Neutrophil (primary cell): ENCODE results near the gene GNAQ.

Experiments used
- H3K27ac ChIP-seq: fragments of 200-600 bp; sonication (generic); 2 replicates; pipeline ENCODE4 v1.5.1; 2016; ENCODE audit warnings: mild to moderate bottlenecking, moderate library complexity
- H3K27me3 ChIP-seq: fragments of 200-600 bp; sonication (generic); 2 replicates; pipeline ENCODE4 v1.6.0; 2016; ENCODE audit warnings: mild to moderate bottlenecking
- H3K36me3 ChIP-seq: fragments of 200-600 bp; sonication (generic); 2 replicates; pipeline ENCODE4 v1.5.1; 2017
- H3K4me1 ChIP-seq, 2 experiments: fragments of 200-600 bp in 1 of 2; sonication (generic) in 1 of 2; 1 replicate in 1 of 2; 2 replicates in 1 of 2; pipeline versions ENCODE4 v1.5.1 to v1.6.1; 2013 to 2016; ENCODE audit warnings: low read depth in 1 of 2, low read length in 1 of 2, mild to moderate bottlenecking in 1 of 2, moderate library complexity in 1 of 2; ENCODE audit not compliant: control insufficient read depth in 1 of 2, insufficient read depth in 1 of 2
- H3K4me3 ChIP-seq, 2 experiments: fragments of 200-600 bp in 1 of 2; sonication (generic) in 1 of 2; 1 replicate in 1 of 2; 2 replicates in 1 of 2; pipeline ENCODE4 v1.5.1; 2013 to 2016; ENCODE audit warnings: low read depth in 1 of 2, low read length in 1 of 2, mild to moderate bottlenecking in 1 of 2, moderate library complexity in 1 of 2
- H3K9me3 ChIP-seq: fragments of 200-600 bp; sonication (generic); 2 replicates; pipeline ENCODE4 v1.5.1; 2016
- TF ChIP-seq, protein P1 (sequence below): fragments of 200-600 bp; sonication (generic); IDR thresholded peaks from 2 replicates; pipeline ENCODE4 v1.5.1; 2016; ENCODE audit warnings: antibody characterized with exemption

The GNAQ gene

DNA sequence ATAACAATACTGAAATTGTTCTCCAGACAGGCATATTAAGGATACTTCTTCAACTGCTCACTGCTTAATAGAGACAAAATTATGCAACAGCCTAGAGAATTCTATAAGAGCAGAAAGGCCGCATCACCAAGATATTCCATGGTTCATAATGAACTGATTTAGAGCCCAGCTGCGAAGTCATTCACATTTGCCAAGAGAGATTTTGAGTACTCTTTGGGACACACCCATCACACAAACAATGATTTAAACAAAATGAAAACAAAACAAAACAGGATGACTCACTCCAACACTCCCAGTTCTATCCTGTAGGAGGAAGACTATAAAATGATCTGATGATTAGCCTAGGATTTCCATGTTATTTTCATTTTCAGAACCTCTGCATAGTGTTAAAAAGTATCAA is 237.8 kb downstream of the GNAQ start:
- H3K9me3 ChIP-seq: no peaks in the 10 kb centered on the region
- H3K27ac ChIP-seq: peak overlapping the region; percentile 4
- H3K4me3 ChIP-seq: no peak overlapping the region
- TF ChIP-seq, protein P1, sequence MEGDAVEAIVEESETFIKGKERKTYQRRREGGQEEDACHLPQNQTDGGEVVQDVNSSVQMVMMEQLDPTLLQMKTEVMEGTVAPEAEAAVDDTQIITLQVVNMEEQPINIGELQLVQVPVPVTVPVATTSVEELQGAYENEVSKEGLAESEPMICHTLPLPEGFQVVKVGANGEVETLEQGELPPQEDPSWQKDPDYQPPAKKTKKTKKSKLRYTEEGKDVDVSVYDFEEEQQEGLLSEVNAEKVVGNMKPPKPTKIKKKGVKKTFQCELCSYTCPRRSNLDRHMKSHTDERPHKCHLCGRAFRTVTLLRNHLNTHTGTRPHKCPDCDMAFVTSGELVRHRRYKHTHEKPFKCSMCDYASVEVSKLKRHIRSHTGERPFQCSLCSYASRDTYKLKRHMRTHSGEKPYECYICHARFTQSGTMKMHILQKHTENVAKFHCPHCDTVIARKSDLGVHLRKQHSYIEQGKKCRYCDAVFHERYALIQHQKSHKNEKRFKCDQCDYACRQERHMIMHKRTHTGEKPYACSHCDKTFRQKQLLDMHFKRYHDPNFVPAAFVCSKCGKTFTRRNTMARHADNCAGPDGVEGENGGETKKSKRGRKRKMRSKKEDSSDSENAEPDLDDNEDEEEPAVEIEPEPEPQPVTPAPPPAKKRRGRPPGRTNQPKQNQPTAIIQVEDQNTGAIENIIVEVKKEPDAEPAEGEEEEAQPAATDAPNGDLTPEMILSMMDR: no peak
- no peaks in the 10 kb centered on the region for H3K27me3 ChIP-seq
- peaks cover 46 to 50% of the 10 kb centered on the region in 2 experiments for H3K4me1 ChIP-seq
- H3K36me3 ChIP-seq: peaks cover 47% of the 10 kb centered on the region

DNA sequence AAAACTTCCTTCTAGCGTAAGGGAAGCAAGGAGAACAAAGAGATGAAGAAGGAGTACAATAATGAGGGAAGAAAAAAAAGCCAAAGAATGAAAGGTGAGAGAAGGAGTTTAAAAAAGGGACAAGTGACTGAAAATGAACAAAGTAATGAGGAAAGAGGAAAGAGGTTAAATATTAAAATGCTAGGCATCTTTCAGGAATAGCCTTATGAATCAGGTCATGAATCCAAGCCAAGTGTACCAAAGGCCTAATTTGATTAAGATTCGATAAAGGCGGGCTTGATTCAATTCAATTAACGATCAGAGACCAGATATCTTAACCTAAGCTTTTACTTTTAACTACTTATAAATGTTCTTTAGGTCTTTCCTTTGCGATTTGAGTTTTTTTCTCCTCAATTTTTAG is 241.7 kb downstream of the GNAQ start:
- H3K36me3 ChIP-seq: peaks cover 53% of the 10 kb centered on the region
- TF ChIP-seq, protein P1: no peak
- H3K27me3 ChIP-seq: no peaks in the 10 kb centered on the region
- peaks cover 6 to 10% of the 10 kb centered on the region in 2 experiments for H3K4me1 ChIP-seq
- H3K9me3 ChIP-seq: no peaks in the 10 kb centered on the region
- no peak overlapping the region for H3K27ac ChIP-seq
- no peak overlapping the region for H3K4me3 ChIP-seq

DNA sequence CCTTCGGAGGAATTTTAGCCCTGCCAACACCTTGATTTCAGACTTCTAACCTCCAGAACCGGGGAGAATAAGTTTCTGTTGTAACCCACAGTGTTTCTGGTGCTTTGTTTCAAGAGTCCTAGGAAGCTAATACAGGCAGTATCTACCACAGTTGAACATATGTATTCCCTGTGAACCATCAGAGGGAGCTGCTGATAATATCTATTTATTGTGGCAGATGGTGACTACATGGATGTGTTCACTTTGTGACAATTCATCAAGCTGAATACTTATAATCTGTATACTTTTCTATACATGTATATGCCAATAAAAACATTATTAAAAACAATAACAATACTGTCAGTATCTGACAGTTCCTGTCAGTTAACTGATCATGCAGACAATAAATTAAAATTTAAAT is 246.3 kb downstream of the GNAQ start:
- no peaks in the 10 kb centered on the region for H3K27me3 ChIP-seq
- no peak overlapping the region for H3K27ac ChIP-seq
- no peak overlapping the region for H3K4me3 ChIP-seq
- peaks cover 24% of the 10 kb centered on the region for H3K36me3 ChIP-seq
- TF ChIP-seq, protein P1: no peak
- H3K4me1 ChIP-seq: peaks cover 4 to 7% of the 10 kb centered on the region in 2 experiments
- H3K9me3 ChIP-seq: no peaks in the 10 kb centered on the region

DNA sequence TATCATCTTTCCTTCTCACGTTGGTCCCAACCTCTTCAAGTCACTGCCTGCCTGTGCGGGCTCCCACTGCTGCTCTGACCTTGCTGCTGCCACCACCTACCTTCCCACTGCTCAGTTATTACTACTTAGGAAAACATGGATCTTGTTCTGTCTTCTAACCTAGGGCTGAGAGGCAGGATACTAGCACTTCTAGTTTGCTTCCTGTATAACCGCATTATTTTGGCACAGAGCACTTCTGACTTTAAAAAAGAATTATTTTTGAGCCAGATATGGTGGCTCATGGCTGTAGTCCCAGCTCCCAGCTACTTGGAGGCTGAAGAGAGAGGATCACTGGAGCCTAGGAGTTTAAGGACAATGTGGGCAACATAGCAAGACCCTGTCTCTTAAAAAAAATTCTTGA is 248.1 kb downstream of the GNAQ start:
- Histone ChIP-seq H3K4me1 (no peaks in the 10 kb centered on the region), H3K27ac (no peak overlapping the region), H3K9me3 (no peaks in the 10 kb centered on the region), H3K36me3 (peaks cover 18% of the 10 kb centered on the region), H3K27me3 (no peaks in the 10 kb centered on the region), H3K4me3 (no peak overlapping the region)
- TF ChIP-seq, protein P1: no peak

DNA sequence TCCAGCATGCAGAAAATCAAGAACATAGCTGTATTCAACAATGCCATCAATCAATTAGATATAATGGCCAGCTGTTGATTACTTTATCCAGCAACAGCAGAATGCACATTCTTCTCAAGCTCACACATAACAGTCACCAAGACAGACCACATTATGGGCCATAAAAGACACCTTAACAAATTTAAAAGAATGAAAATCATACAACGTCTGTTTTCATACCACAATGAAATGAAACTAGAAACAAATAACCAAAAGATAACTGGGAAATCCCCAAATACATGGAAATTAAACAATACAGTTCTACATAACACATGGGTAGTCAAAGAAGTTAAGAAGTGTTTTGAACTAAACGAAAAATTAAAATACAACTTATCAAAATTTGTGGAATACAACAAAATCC is 252.6 kb downstream of the GNAQ start:
- H3K27me3 ChIP-seq: no peaks in the 10 kb centered on the region
- H3K9me3 ChIP-seq: no peaks in the 10 kb centered on the region
- no peak overlapping the region for H3K27ac ChIP-seq
- H3K36me3 ChIP-seq: no peaks in the 10 kb centered on the region
- TF ChIP-seq, protein P1: no peak
- no peaks in the 10 kb centered on the region for H3K4me1 ChIP-seq
- H3K4me3 ChIP-seq: no peak overlapping the region

DNA sequence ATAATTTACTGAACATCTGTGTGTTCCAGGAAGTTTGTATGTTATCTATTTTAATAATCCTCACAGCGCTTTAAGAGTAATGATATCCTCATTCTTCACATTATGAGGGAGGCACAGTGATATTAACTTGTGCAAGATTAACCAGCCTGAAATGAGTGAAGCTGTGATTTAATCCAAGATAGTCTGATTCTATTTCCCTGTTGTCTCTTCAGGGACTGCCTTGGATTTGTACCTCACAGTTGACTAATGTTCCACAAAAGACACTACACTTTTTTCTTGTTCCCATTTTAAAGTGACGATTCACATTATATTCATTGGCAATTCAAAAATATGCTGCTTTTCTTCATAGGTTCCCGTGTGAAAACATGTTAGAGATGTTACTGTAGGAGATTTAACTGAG is 258.2 kb downstream of the GNAQ start:
- peaks cover 12% of the 10 kb centered on the region for H3K36me3 ChIP-seq
- H3K4me1 ChIP-seq: peaks cover 16 to 20% of the 10 kb centered on the region in 2 experiments
- TF ChIP-seq, protein P1: no peak
- H3K27me3 ChIP-seq: no peaks in the 10 kb centered on the region
- H3K9me3 ChIP-seq: no peaks in the 10 kb centered on the region
- no peak overlapping the region for H3K4me3 ChIP-seq
- H3K27ac ChIP-seq: no peak overlapping the region
